MCF 10A (cell line): Measurements from ENCODE around the gene PNPLA3. TPM values are rescaled to one million over a fixed set of nuclear protein-coding genes. Genes with fewer than 3 reads are reported as not detected.

Source experiments
- BruUV-seq: library from RNA; stranded (reverse); fragments of 400-500 nt; replicated peaks from 2 replicates; lab custom pipeline; 2021; lab: Mats Ljungman, UMichigan
- CTCF ChIA-PET: fragments of 300-600 bp; sonication (Branson Sonifier 250); formaldehyde crosslinking; extraction: SDS; loops from one replicate; lab custom pipeline; 2021; ENCODE audit warnings: antibody characterized with exemption, inconsistent platforms; lab: Yijun Ruan, JAX
- POLR2A ChIA-PET: fragments of 300-600, 350-650 bp; sonication (Branson Sonifier 250); formaldehyde crosslinking; extraction: SDS; loops from one replicate; lab custom pipeline; 2020; ENCODE audit warnings: antibody characterized with exemption, inconsistent platforms; lab: Yijun Ruan, JAX
- DNase-seq: peaks from one replicate; pipeline ENCODE4 v3.0.0-alpha.2; 2018; ENCODE audit not compliant: unreplicated experiment
- H3K27ac Mint-ChIP-seq: one replicate; pipeline ENCODE4 v1.8.0; 2022; ENCODE audit warnings: mild to moderate bottlenecking, low read depth, mixed read lengths; ENCODE audit not compliant: unreplicated experiment
- H3K27me3 Mint-ChIP-seq: one replicate; pipeline ENCODE4 v1.8.0; 2022; ENCODE audit warnings: mixed read lengths; ENCODE audit not compliant: insufficient read depth, unreplicated experiment
- H3K36me3 Mint-ChIP-seq: one replicate; pipeline ENCODE4 v1.8.0; 2022; ENCODE audit warnings: mild to moderate bottlenecking, moderate library complexity, mixed read lengths; ENCODE audit not compliant: insufficient read depth, unreplicated experiment
- H3K4me1 Mint-ChIP-seq: one replicate; pipeline ENCODE4 v1.8.0; 2022; ENCODE audit warnings: mixed read lengths; ENCODE audit not compliant: insufficient read depth, unreplicated experiment
- H3K4me3 Mint-ChIP-seq: one replicate; pipeline ENCODE4 v1.8.0; 2022; ENCODE audit warnings: mild to moderate bottlenecking, moderate library complexity, mixed read lengths; ENCODE audit not compliant: unreplicated experiment
- H3K9me3 Mint-ChIP-seq: one replicate; pipeline ENCODE4 v1.8.0; 2022; ENCODE audit warnings: mixed read lengths; ENCODE audit not compliant: unreplicated experiment
- intact Hi-C: fragments of 100-400 bp; cut with micrococcal nuclease; formaldehyde crosslinking; loops from 2 replicates; pipeline ENCODE4 v1.14.1; 2022
- total RNA-seq: library from RNA; stranded (reverse); gene quantifications from 2 replicates; pipeline ENCODE4 v1.2.3, GENCODE V29; 2022
- TF ChIP-seq, protein P1 (sequence below): fragments of 200-600 bp; IDR thresholded peaks from one replicate; pipeline ENCODE4 v1.8.0; 2022; ENCODE audit warnings: antibody characterized with exemption, mild to moderate bottlenecking; ENCODE audit not compliant: unreplicated experiment

PNPLA3 gene
- total RNA-seq, 1 experiment from 2014 or later, result 4.2 TPM

- H3K36me3 Mint-ChIP-seq, result peaks cover 89% of the 10 kb centered on the region
- ChIA-PET CTCF (interaction anchor here (0.5 to 5.9 kb wide), 60 partner anchors 8 to 1924 kb away, joined by 3 to 170 read pairs (median 4); partner anchors contain the start of gene PARVB), POLR2A (interaction anchor here (1.0 to 1.7 kb wide), 4 partner anchors 9 to 93 kb away, joined by 4 to 15 read pairs (median 5); partner anchors contain the start of gene SAMM50)
- no peak overlapping the region for H3K4me3 Mint-ChIP-seq
- peak; percentile 55 for DNase-seq
- TF ChIP-seq, protein P1, sequence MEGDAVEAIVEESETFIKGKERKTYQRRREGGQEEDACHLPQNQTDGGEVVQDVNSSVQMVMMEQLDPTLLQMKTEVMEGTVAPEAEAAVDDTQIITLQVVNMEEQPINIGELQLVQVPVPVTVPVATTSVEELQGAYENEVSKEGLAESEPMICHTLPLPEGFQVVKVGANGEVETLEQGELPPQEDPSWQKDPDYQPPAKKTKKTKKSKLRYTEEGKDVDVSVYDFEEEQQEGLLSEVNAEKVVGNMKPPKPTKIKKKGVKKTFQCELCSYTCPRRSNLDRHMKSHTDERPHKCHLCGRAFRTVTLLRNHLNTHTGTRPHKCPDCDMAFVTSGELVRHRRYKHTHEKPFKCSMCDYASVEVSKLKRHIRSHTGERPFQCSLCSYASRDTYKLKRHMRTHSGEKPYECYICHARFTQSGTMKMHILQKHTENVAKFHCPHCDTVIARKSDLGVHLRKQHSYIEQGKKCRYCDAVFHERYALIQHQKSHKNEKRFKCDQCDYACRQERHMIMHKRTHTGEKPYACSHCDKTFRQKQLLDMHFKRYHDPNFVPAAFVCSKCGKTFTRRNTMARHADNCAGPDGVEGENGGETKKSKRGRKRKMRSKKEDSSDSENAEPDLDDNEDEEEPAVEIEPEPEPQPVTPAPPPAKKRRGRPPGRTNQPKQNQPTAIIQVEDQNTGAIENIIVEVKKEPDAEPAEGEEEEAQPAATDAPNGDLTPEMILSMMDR, result peak; percentile 91
- no TSS peak for BruUV-seq
- no peak overlapping the region for H3K27ac Mint-ChIP-seq
- H3K4me1 Mint-ChIP-seq, result no peaks in the 10 kb centered on the region
- no peaks in the 10 kb centered on the region for H3K27me3 Mint-ChIP-seq
- no peaks in the 10 kb centered on the region for H3K9me3 Mint-ChIP-seq
- intact Hi-C loops, result loop anchor here (1.0 kb wide), 2 partner anchors 92 to 633 kb away; no protein-coding TSS in a partner anchor
Observed at GRCh38 chr22:43993072-43993760, 69.6 kb downstream of the PNPLA3 start.

DNA sequence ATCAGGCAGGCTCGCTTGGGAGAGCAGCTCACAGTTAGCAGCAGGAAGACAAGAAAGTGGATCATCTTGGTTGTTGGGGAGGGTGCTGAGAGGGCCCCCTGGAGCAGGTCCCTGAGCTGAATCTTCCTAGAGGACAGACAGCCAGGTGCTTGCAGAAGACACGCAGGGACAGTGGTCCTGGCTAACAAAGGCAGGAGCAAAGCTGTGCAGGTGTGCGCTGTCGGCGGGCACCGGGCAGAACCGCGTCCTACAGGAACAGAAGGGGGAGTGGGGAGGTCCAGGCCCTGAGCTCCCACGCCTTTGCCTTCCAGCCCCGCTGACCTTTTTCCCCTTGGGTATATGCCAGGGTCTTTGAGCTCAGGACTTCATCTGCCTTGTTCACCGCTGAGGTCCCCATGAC, 70.4 kb downstream of the PNPLA3 start:
- POLR2A ChIA-PET, result interaction anchor here (1.4 to 1.7 kb wide), 2 partner anchors 43 to 93 kb away, joined by 4 to 15 read pairs; no protein-coding TSS in a partner anchor

DNA sequence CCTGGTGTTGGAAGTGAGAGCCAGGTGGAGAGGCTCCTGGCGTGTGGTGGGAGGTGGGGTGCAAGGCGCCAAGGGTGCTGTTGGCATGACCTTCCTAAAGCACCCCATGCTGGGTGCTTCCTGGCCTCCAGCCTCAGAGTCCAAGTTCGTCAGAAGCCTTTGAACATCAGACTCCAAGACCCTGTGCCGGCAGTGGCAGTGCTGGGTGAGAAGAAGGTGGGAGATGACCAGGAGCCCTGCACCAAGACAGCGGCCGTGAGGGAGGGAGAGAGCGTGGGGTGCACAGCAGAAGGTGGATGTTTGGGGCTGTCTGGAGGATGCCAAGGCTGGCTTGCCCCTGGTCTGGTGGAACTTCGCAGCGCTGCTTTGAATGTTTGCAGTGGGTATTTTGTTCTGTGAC, 70.8 kb downstream of the PNPLA3 start:
- Mint-ChIP-seq H3K27me3 (no peaks in the 10 kb centered on the region), H3K27ac (peak overlapping the region; percentile 67), H3K4me3 (no peak overlapping the region), H3K9me3 (no peaks in the 10 kb centered on the region), H3K4me1 (no peaks in the 10 kb centered on the region), H3K36me3 (peaks cover 88% of the 10 kb centered on the region)
- POLR2A ChIA-PET, result no interaction called here
- CTCF ChIA-PET, result interaction anchor here (0.5 to 5.9 kb wide), 16 partner anchors 11 to 814 kb away, joined by 3 to 170 read pairs (median 14); partner anchors contain the start of gene PARVB
- TF ChIP-seq, protein P1, result no peak
- no TSS peak for BruUV-seq
- DNase-seq, result no peak
- intact Hi-C loops, result no loop called here

More for the DNA sequence above, 70.4 kb downstream of the PNPLA3 start:
- Mint-ChIP-seq H3K4me1 (no peaks in the 10 kb centered on the region), H3K27me3 (no peaks in the 10 kb centered on the region), H3K36me3 (peaks cover 88% of the 10 kb centered on the region), H3K27ac (peak overlapping the region; percentile 67), H3K4me3 (no peak overlapping the region), H3K9me3 (no peaks in the 10 kb centered on the region)
- DNase-seq, result no peak
- CTCF ChIA-PET, result interaction anchor here (0.5 to 5.9 kb wide), 34 partner anchors 12 to 1924 kb away, joined by 3 to 170 read pairs (median 6); partner anchors contain the start of gene PARVB
- intact Hi-C loops, result no loop called here
- no TSS peak for BruUV-seq
- TF ChIP-seq, protein P1, result no peak

DNA sequence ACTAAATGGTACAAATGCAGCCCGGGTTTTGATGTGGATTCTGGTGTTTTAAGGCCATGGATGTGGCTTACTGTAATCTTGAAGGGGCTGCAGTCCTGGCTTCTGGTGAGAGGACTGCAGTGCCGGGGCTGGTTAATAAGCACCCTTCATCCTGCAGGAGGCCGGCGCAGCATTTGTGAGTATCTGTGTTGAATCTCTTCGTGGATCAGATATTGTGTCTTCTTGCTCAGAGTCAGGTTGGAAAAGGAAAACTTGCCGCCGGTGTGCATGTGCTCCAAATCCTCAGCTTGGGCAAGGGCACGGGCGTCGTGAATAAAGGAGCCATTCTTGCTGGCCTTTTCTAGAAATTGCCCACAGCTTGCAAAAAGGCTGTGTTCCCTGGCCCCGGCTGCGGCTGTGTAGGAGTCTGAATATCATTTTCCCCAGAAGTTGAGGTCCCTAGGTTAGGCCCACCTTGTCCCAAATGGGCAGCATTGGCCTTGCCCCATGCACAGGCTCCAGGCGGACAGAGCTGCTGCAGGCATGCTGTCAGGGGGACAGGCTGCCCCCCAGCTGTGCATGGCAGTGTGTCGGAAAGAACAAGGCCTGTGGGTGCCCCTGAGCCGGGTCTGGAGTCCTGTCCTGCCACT, 71.6 kb downstream of the PNPLA3 start:
- POLR2A ChIA-PET, result no interaction called here
- no peak overlapping the region for H3K4me3 Mint-ChIP-seq
- no peak overlapping the region for H3K27ac Mint-ChIP-seq
- no peaks in the 10 kb centered on the region for H3K9me3 Mint-ChIP-seq
- TF ChIP-seq, protein P1, result no peak
- DNase-seq, result no peak
- peaks cover 86% of the 10 kb centered on the region for H3K36me3 Mint-ChIP-seq
- BruUV-seq, result no TSS peak
- no peaks in the 10 kb centered on the region for H3K4me1 Mint-ChIP-seq
- CTCF ChIA-PET, result interaction anchor here (0.6 to 5.9 kb wide), 5 partner anchors 11 to 630 kb away, joined by 3 to 170 read pairs (median 26); no protein-coding TSS in a partner anchor
- no peaks in the 10 kb centered on the region for H3K27me3 Mint-ChIP-seq
- intact Hi-C loops, result no loop called here
